WERI-Rb-1 (cell line): ENCODE results near the gene RAMAC.

Experiments
- DNase-seq: peaks from one replicate; pipeline ENCODE4 v3.0.0-alpha.2; 2020
- H3K27ac ChIP-seq: fragments of 250-450 bp; sonication (Bioruptor Pico); 2 replicates; pipeline ENCODE4 v1.5.1; 2020; ENCODE audit warnings: mild to moderate bottlenecking, moderate library complexity
- H3K27me3 ChIP-seq: fragments of 250-450 bp; sonication (Bioruptor Pico); 2 replicates; pipeline ENCODE4 v1.5.1; 2021; ENCODE audit warnings: mild to moderate bottlenecking, low read depth, moderate library complexity; ENCODE audit not compliant: insufficient read depth, severe bottlenecking
- H3K36me3 ChIP-seq: fragments of 250-450 bp; sonication (Bioruptor Pico); 2 replicates; pipeline ENCODE4 v1.5.1; 2020; ENCODE audit warnings: mild to moderate bottlenecking, moderate library complexity
- H3K4me3 ChIP-seq: 2 replicates; pipeline ENCODE4 v1.5.1; 2011; ENCODE audit warnings: low read depth, mild to moderate bottlenecking, control low read depth, low read length
- H3K9me3 ChIP-seq: fragments of 250-450 bp; sonication (Bioruptor Pico); 2 replicates; pipeline ENCODE4 v1.5.1; 2021; ENCODE audit warnings: mild to moderate bottlenecking, moderate library complexity; ENCODE audit not compliant: severe bottlenecking
- TF ChIP-seq, protein P1 (sequence below): IDR thresholded peaks from 2 replicates; pipeline ENCODE4 v1.5.1; 2011; ENCODE audit warnings: low read depth, mild to moderate bottlenecking, control low read depth, inconsistent platforms, low read length

Gene RAMAC

DNA sequence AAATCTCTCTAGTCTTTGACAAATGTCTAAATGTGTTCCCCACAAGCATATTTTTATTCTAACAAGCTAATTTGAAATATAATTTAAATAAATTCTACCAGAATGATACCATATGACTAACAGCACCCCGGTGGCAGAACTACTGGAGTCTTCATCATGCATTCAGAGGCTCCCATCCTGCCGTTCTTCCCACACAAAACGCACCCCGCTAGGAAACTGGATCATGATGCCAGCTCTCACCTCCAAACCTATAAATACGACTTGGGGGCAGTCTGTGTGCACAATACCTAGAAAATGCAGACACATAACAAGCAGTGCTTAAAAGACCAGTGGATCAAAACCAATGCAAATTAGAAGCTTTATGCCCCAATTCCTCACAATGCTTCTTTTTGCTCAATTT lies 42.0 kb upstream of the RAMAC start:
- H3K27ac ChIP-seq, result no peak overlapping the region
- DNase-seq, result no peak
- H3K9me3 ChIP-seq, result no peaks in the 10 kb centered on the region
- H3K27me3 ChIP-seq, result no peaks in the 10 kb centered on the region
- H3K36me3 ChIP-seq, result no peaks in the 10 kb centered on the region
- TF ChIP-seq, protein P1, sequence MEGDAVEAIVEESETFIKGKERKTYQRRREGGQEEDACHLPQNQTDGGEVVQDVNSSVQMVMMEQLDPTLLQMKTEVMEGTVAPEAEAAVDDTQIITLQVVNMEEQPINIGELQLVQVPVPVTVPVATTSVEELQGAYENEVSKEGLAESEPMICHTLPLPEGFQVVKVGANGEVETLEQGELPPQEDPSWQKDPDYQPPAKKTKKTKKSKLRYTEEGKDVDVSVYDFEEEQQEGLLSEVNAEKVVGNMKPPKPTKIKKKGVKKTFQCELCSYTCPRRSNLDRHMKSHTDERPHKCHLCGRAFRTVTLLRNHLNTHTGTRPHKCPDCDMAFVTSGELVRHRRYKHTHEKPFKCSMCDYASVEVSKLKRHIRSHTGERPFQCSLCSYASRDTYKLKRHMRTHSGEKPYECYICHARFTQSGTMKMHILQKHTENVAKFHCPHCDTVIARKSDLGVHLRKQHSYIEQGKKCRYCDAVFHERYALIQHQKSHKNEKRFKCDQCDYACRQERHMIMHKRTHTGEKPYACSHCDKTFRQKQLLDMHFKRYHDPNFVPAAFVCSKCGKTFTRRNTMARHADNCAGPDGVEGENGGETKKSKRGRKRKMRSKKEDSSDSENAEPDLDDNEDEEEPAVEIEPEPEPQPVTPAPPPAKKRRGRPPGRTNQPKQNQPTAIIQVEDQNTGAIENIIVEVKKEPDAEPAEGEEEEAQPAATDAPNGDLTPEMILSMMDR, result no peak
- no peak overlapping the region for H3K4me3 ChIP-seq

DNA sequence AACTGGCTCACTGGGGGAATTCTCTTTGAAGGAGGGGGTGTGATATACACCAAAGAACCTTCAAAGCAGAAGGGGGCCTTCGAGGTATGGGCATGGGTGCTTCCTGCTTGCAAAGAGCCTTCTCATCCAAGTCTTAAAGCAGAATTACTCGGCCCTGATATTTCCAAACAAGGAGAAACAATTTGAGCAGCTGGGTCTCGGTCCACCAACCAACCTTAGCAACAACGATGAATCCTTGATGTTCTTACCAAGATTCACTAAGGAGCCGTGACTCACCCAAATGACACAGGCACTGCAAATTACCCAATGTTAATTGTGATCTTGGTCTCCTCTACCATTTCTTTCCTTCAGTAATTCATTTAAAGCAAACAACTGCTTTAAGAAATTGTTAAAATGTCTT lies 41.2 kb upstream of the RAMAC start:
- Histone ChIP-seq H3K27me3 (no peaks in the 10 kb centered on the region), H3K36me3 (no peaks in the 10 kb centered on the region), H3K4me3 (no peak overlapping the region), H3K9me3 (no peaks in the 10 kb centered on the region), H3K27ac (no peak overlapping the region)
- TF ChIP-seq, protein P1, result no peak
- DNase-seq, result no peak

DNA sequence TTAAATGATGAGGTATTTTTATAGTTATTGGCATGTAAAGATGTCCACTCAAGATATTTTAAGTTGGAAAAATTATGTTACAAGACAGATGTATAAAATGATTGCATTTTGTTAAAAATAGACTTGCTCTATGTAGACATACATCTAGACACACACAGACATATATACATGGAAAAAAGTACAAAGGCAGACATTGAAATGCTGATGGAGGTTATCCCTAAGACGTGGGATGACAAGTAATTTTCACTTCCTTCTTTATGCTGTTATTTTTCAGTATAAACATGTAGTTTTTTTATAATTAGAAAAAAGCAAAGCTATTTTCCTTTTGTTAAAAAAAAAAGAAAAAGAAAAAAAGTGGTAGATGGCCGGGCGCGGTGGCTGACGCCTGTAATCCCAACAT lies 40.7 kb upstream of the RAMAC start:
- no peak for DNase-seq
- Histone ChIP-seq H3K27me3 (no peaks in the 10 kb centered on the region), H3K27ac (no peak overlapping the region), H3K4me3 (no peak overlapping the region), H3K9me3 (no peaks in the 10 kb centered on the region), H3K36me3 (no peaks in the 10 kb centered on the region)
- TF ChIP-seq, protein P1, result no peak

DNA sequence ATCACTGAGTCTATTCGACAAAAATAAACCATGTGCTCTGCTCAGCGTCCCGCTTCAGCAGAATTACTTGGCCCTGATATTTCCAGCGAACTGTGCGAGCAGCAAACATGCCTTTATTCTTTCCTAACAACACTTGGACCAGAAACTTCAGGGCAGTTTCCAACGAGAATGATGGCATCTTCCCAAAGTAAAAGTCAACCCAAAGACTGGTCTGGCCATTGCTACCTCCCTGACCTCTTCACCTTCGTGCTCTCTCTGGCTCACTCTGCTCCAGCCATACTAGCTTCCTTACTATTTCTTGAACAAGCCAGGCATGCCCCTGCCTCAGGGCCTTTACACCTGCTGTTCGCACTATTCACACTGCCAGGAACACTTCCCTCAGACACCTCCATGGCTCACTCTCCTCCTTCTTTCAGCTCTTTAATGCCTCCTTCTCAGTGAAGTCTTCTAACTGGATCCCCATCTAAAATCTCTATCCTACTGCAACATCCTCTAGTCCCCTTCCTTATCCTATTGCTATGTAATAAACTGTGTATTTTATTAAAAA lies 39.8 kb upstream of the RAMAC start:
- no peaks in the 10 kb centered on the region for H3K27me3 ChIP-seq
- no peak for DNase-seq
- no peak overlapping the region for H3K4me3 ChIP-seq
- H3K27ac ChIP-seq, result no peak overlapping the region
- H3K36me3 ChIP-seq, result no peaks in the 10 kb centered on the region
- no peaks in the 10 kb centered on the region for H3K9me3 ChIP-seq
- TF ChIP-seq, protein P1, result no peak

DNA sequence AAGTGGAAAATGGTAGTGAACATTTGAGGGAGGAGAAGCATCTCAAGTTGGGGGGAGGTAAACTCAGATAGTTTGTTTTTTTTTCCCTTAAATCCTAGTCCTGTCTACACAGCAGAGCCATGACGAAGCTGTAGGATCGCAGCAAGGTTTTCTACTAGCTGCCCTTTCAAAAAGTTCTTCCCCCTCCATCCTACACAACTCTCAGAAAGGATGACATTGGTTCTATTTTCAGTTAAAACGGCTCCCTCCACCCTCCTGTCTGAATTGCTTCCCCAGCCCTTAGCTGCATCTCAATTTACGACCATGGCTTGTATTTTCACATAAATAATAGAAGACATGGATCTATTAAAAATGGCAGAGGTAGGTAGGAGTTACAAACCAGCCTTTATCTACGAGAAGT lies 35.7 kb upstream of the RAMAC start:
- H3K9me3 ChIP-seq, result no peaks in the 10 kb centered on the region
- TF ChIP-seq, protein P1, result no peak
- H3K36me3 ChIP-seq, result no peaks in the 10 kb centered on the region
- no peaks in the 10 kb centered on the region for H3K27me3 ChIP-seq
- no peak overlapping the region for H3K27ac ChIP-seq
- H3K4me3 ChIP-seq, result no peak overlapping the region
- DNase-seq, result no peak

DNA sequence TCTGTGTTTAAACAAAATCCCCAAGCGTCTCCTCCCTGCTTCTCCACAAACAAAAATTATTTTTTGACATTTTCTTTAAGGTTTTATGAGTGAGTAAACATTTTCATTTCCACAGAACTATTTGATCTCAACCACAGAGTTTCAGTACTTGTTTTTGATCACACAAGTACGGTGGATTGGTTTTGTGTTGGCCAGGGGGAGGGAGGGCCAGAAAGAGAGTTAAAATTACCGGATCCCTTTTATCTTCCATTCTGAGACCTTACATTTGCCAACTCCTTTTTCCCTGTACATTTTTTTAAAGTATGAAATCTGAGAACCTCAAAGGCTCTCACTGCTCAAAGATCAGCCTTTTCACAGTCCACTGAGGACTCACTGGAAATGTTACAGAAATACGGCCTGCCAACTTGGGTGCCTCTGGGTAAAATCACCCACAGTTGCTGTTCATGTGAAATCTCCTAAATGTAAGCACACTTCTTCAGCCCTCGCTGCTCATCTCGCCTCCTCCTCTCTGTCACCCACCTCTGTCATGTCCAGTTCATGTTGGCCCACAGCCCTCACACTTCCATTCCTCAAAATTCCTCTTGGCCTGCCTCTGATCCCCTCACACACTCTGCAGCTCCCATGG lies 35.2 kb upstream of the RAMAC start:
- no peak for DNase-seq
- no peak overlapping the region for H3K27ac ChIP-seq
- no peak overlapping the region for H3K4me3 ChIP-seq
- H3K27me3 ChIP-seq, result no peaks in the 10 kb centered on the region
- H3K36me3 ChIP-seq, result no peaks in the 10 kb centered on the region
- TF ChIP-seq, protein P1, result no peak
- no peaks in the 10 kb centered on the region for H3K9me3 ChIP-seq
